ENCODE results near the gene UBE2J1.

The UBE2J1 gene

DNA sequence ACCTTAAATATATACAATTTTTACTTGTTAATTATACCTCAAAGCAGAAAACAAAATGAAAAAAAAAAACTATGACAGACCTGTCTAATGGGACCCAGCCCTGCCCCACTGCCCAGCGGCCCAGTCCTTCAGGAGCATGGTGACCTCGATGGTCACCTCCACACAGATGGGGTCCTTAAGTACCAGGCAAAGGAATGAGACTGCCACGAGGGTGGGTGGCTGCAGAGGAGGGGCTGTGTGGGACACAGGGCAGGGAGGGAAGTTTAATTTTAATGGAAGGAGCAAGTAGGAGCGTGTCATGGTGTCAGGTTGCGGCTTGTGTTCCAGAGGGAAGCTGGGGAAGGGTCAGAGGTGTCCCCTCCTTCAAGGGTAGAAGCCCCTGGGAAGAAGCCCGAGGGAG, 66.0 kb downstream of the UBE2J1 start:
- no peak for DNase-seq

DNA sequence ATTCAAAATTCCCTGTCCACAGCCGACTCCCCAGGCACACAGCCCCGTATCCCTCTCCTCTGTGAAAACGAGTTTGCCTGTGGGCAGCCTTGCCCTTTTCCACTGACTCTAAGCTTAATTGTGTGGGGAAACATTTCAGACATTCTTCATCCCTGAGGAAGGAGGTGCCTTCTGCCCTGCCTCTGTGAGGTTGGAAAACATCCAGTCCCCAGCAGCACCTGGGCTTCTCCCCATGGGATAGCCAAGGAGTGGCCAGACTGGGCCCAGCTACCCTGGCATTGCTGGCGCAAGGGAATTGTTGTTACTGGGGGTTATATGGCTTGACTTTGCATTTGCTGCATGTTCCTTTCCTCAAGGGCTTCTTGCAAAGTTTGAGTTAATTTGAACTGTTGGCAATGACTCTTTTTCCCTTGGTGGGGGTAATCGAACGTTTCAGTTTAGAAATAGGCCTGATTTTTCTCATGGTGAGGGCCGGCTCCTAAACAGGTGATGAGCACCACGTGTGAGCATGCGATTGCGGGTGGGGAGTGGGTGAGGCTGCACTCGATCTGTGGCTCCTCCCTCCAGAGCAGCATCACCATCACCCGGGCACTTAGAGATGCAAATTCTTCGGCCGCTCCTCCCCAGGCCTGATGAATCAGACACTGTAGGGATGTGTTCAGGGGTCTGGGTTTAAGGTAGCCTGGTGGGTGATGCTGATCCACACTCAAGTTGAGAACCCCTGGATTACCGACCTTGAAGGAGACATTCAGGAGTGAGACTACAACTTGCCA, 67.4 kb downstream of the UBE2J1 start:
- no peak for DNase-seq

DNA sequence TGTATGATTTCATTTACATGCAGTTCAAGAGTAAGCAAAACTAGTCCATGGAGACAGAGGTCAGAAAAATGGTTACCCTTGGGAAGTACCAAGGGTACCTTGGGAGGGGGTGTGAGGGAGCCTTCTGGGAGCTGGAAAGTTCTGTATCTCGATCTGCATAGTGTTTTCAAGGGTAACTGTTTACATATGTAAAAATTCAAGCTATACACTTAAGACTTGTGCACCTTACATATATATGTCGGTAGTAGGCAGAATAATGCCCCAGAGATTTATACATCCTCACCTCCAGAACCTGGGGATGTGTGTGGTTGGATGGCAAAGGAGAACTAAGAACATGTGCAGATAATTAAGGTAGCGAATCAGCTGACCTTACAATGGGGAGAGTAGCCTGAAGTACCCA, 68.4 kb downstream of the UBE2J1 start:
- no peak for DNase-seq

DNA sequence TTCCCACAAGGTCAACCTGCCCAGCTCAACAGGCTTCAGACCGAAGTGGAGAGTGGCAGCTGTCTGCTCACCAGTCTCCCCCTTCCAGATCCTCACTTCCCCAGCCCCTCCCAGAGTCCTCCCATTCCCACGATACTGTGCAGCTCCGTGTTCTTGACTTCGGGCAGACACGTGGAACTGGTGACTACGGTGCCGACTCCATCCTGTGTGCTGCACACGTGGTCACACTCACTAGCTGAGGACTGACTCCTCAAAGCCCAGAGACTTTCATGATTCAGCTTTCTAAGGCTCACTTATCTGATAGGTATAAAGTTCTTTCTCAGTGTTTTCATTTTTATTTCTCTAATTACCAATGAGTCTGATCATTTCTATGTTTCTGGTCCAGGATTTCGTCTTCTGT, 69.8 kb downstream of the UBE2J1 start:
- no peak for DNase-seq

DNA sequence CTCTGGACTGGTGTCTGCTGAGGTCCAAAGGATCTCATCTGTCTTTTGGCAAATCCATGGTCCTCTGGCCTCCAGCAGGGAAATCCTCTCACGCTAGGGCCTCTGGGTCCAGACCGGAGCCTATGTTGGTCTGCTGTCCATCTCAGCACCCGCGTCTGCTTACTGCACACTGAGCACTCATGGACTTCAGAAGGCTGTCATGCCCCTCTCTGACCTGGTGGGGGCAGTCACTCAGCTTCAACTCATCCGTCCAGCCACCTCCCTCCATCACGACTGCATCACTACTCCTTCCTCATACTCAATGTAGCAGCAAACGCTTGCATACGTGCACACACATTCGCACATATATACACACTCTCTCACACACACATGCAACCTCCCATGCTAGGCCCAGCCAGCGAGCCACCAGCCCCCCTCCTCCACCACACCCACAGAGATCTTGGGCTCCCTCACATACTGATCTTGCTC, 70.7 kb downstream of the UBE2J1 start:
- peak; percentile 50 for DNase-seq

DNA sequence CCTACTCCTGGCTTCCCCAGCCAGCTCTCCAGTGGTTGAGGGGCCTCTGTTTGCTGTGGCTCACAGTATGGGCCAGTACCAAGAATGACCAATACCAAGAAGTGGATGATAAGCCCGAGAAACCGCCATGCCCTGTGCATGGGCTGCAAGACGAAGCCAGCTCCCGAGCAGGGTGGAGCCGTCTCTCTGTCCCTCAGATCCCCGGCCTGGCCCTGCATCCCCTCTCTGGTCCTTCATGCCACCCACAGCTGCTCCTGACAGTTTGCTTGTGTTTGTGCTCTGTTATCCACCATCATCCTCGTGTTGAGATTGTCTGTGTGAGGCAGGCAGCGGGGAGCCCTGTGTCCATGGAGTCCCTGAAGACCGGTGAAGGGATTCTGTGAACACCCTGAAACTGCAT, 73.6 kb downstream of the UBE2J1 start:
- no peak for DNase-seq

All from activated naive CD4-positive, alpha-beta T cell treated with Interleukin-2 at 50 U/mL for 16 hours (primary cell).